ENCODE data around the gene SRGAP2. TPM values are rescaled to one million over a fixed set of nuclear protein-coding genes. Genes with fewer than 3 reads are reported as not detected.
A peak's percentile ranks its signal among the peaks of the same experiment; 100 is the strongest.
"Not testable (repeated sequence)": the region's sequence is repeated elsewhere in the genome, so short reads cannot be mapped to it uniquely, and the experiment has no call there.

Gene SRGAP2
- total RNA-seq, 2 experiments from 2014 or later: 98.2 to 105 TPM

GRCh38 chr1:206183788-206184187 lies 19.6 kb upstream of the SRGAP2 start:
- H3K4me3 Mint-ChIP-seq; H3K36me3 Mint-ChIP-seq (ENCODE audit: low read depth); H3K9me3 Mint-ChIP-seq (ENCODE audit: insufficient read depth); DNase-seq; H3K4me1 Mint-ChIP-seq (ENCODE audit: low read depth); CTCF ChIA-PET; H3K27ac Mint-ChIP-seq; POLR2A ChIA-PET; ATAC-seq; H3K27me3 Mint-ChIP-seq (ENCODE audit: low read depth): not testable (repeated sequence)

GRCh38 chr1:206185778-206186177 lies 17.6 kb upstream of the SRGAP2 start:
- H3K27ac Mint-ChIP-seq; H3K27me3 Mint-ChIP-seq (ENCODE audit: low read depth); H3K4me3 Mint-ChIP-seq; H3K36me3 Mint-ChIP-seq (ENCODE audit: low read depth); H3K4me1 Mint-ChIP-seq (ENCODE audit: low read depth); CTCF ChIA-PET; POLR2A ChIA-PET; DNase-seq; H3K9me3 Mint-ChIP-seq (ENCODE audit: insufficient read depth); ATAC-seq: not testable (repeated sequence)

GRCh38 chr1:206186826-206187225 lies 16.5 kb upstream of the SRGAP2 start:
- H3K4me3 Mint-ChIP-seq; POLR2A ChIA-PET; H3K9me3 Mint-ChIP-seq (ENCODE audit: insufficient read depth); H3K27me3 Mint-ChIP-seq (ENCODE audit: low read depth); ATAC-seq; DNase-seq; CTCF ChIA-PET; H3K4me1 Mint-ChIP-seq (ENCODE audit: low read depth); H3K36me3 Mint-ChIP-seq (ENCODE audit: low read depth); H3K27ac Mint-ChIP-seq: not testable (repeated sequence)

GRCh38 chr1:206195182-206195581 lies 8.2 kb upstream of the SRGAP2 start:
- ATAC-seq; H3K27ac Mint-ChIP-seq; H3K4me1 Mint-ChIP-seq (ENCODE audit: low read depth); H3K9me3 Mint-ChIP-seq (ENCODE audit: insufficient read depth); DNase-seq; POLR2A ChIA-PET; H3K4me3 Mint-ChIP-seq; CTCF ChIA-PET; H3K36me3 Mint-ChIP-seq (ENCODE audit: low read depth); H3K27me3 Mint-ChIP-seq (ENCODE audit: low read depth): not testable (repeated sequence)

GRCh38 chr1:206196748-206197424 lies 6.5 kb upstream of the SRGAP2 start:
- ATAC-seq; H3K9me3 Mint-ChIP-seq (ENCODE audit: insufficient read depth); CTCF ChIA-PET; H3K27ac Mint-ChIP-seq; H3K4me1 Mint-ChIP-seq (ENCODE audit: low read depth); H3K36me3 Mint-ChIP-seq (ENCODE audit: low read depth); H3K4me3 Mint-ChIP-seq; DNase-seq; H3K27me3 Mint-ChIP-seq (ENCODE audit: low read depth); POLR2A ChIA-PET: not testable (repeated sequence)

- H3K9me3 Mint-ChIP-seq (ENCODE audit: insufficient read depth); H3K4me1 Mint-ChIP-seq (ENCODE audit: low read depth); H3K36me3 Mint-ChIP-seq (ENCODE audit: low read depth); H3K27me3 Mint-ChIP-seq (ENCODE audit: low read depth); POLR2A ChIA-PET: not testable (repeated sequence)
- CTCF ChIA-PET: interaction anchor here (0.7 kb wide), 1 partner anchor 259 kb away, joined by 3 read pairs; no protein-coding TSS in a partner anchor
- peak; percentile 99 for DNase-seq
- H3K27ac Mint-ChIP-seq: peak within 1 kb of the TSS; percentile 68
- peak within 1 kb of the TSS; percentile 83 for H3K4me3 Mint-ChIP-seq
- peak; percentile 90 for ATAC-seq
These were observed 465 bp upstream of the SRGAP2 start, which contains the start of gene FAM72A for GRCh38 chr1:206202789-206203363. FAM72A (minus strand) TSS chr1:206202839; CDS start chr1:206202025, 814 bp downstream.

- H3K36me3 Mint-ChIP-seq (ENCODE audit: low read depth); H3K4me1 Mint-ChIP-seq (ENCODE audit: low read depth); CTCF ChIA-PET; H3K9me3 Mint-ChIP-seq (ENCODE audit: insufficient read depth); H3K27me3 Mint-ChIP-seq (ENCODE audit: low read depth); ATAC-seq; POLR2A ChIA-PET: not testable (repeated sequence)
- H3K27ac Mint-ChIP-seq: peak overlapping the region; percentile 67
- peak overlapping the region; percentile 87 for H3K4me3 Mint-ChIP-seq
- peak; percentile 21 for DNase-seq
These were observed 794 bp downstream of the SRGAP2 start for GRCh38 chr1:206204159-206204511.

- H3K27me3 Mint-ChIP-seq (ENCODE audit: low read depth); ATAC-seq; H3K36me3 Mint-ChIP-seq (ENCODE audit: low read depth); H3K4me1 Mint-ChIP-seq (ENCODE audit: low read depth); H3K9me3 Mint-ChIP-seq (ENCODE audit: insufficient read depth); CTCF ChIA-PET; POLR2A ChIA-PET: not testable (repeated sequence)
- peak; percentile 18 for DNase-seq
- peak overlapping the region; percentile 87 for H3K4me3 Mint-ChIP-seq
- H3K27ac Mint-ChIP-seq: peak overlapping the region; percentile 77
These were observed 1.5 kb downstream of the SRGAP2 start for GRCh38 chr1:206204871-206205270.

GRCh38 chr1:206205569-206205968 lies 2.2 kb downstream of the SRGAP2 start:
- H3K4me1 Mint-ChIP-seq (ENCODE audit: low read depth); H3K27ac Mint-ChIP-seq; CTCF ChIA-PET; POLR2A ChIA-PET; H3K27me3 Mint-ChIP-seq (ENCODE audit: low read depth); ATAC-seq; H3K36me3 Mint-ChIP-seq (ENCODE audit: low read depth); H3K9me3 Mint-ChIP-seq (ENCODE audit: insufficient read depth); H3K4me3 Mint-ChIP-seq: not testable (repeated sequence)
- DNase-seq: peak; percentile 18

- H3K4me1 Mint-ChIP-seq (ENCODE audit: low read depth); H3K36me3 Mint-ChIP-seq (ENCODE audit: low read depth); H3K27ac Mint-ChIP-seq; CTCF ChIA-PET; H3K4me3 Mint-ChIP-seq; DNase-seq; H3K27me3 Mint-ChIP-seq (ENCODE audit: low read depth); ATAC-seq; H3K9me3 Mint-ChIP-seq (ENCODE audit: insufficient read depth); POLR2A ChIA-PET: not testable (repeated sequence)
These were observed 7.5 kb downstream of the SRGAP2 start for GRCh38 chr1:206210802-206211201.

- H3K4me3 Mint-ChIP-seq; H3K36me3 Mint-ChIP-seq (ENCODE audit: low read depth); H3K4me1 Mint-ChIP-seq (ENCODE audit: low read depth); H3K9me3 Mint-ChIP-seq (ENCODE audit: insufficient read depth); DNase-seq; H3K27me3 Mint-ChIP-seq (ENCODE audit: low read depth); H3K27ac Mint-ChIP-seq; POLR2A ChIA-PET; ATAC-seq; CTCF ChIA-PET: not testable (repeated sequence)
These were observed 12.5 kb downstream of the SRGAP2 start for GRCh38 chr1:206215600-206216392.

- H3K27me3 Mint-ChIP-seq (ENCODE audit: low read depth); ATAC-seq; H3K4me1 Mint-ChIP-seq (ENCODE audit: low read depth); DNase-seq; H3K4me3 Mint-ChIP-seq; CTCF ChIA-PET; H3K9me3 Mint-ChIP-seq (ENCODE audit: insufficient read depth); POLR2A ChIA-PET; H3K27ac Mint-ChIP-seq; H3K36me3 Mint-ChIP-seq (ENCODE audit: low read depth): not testable (repeated sequence)
These were observed 14.9 kb downstream of the SRGAP2 start for GRCh38 chr1:206218285-206218684.

Measured in activated CD8-positive, alpha-beta T cell treated with anti-CD3 and anti-CD28 coated beads, Interleukin-2, amount 10 ng/mL, durations not matched to agents 7 days and 5 days (primary cell).